Neural cell (in vitro differentiated cells): ENCODE results near the gene RMI1.

Source experiments
- CTCF ChIP-seq: fragments of 450-650 bp; IDR thresholded peaks from 2 replicates; pipeline ENCODE4 v1.5.1; 2014; ENCODE audit warnings: antibody characterized with exemption, mild to moderate bottlenecking, moderate library complexity; ENCODE audit not compliant: poor library complexity, severe bottlenecking
- EP300 ChIP-seq: fragments of 450-650 bp; conservative IDR thresholded peaks from 2 replicates; pipeline ENCODE4 v1.6.1; 2014; ENCODE audit warnings: antibody characterized with exemption, mild to moderate bottlenecking, moderate library complexity; ENCODE audit not compliant: poor library complexity, severe bottlenecking
- EZH2 ChIP-seq: fragments of 200-600, 300-800 bp; shearing (Covaris generic), sonication (generic); IDR thresholded peaks from 2 replicates; pipeline ENCODE4 v1.6.1; 2014; ENCODE audit warnings: antibody characterized with exemption, low read length, borderline replicate concordance, mild to moderate bottlenecking; ENCODE audit not compliant: insufficient read depth, poor library complexity, severe bottlenecking
- MXI1 ChIP-seq: fragments of 450-650 bp; conservative IDR thresholded peaks from 2 replicates; pipeline ENCODE4 v1.6.1; 2014; ENCODE audit warnings: antibody characterized with exemption, mild to moderate bottlenecking; ENCODE audit not compliant: poor library complexity, severe bottlenecking
- POLR2AphosphoS5 ChIP-seq: IDR thresholded peaks from 2 replicates; pipeline ENCODE4 v1.6.1; 2012
- RAD21 ChIP-seq: fragments of 450-650 bp; conservative IDR thresholded peaks from 2 replicates; pipeline ENCODE4 v1.6.1; 2014; ENCODE audit warnings: antibody characterized with exemption, mild to moderate bottlenecking, moderate library complexity
- REST ChIP-seq: IDR thresholded peaks from 2 replicates; pipeline ENCODE4 v1.6.1; 2012; ENCODE audit warnings: borderline replicate concordance
- SMC3 ChIP-seq: fragments of 450-650 bp; conservative IDR thresholded peaks from 2 replicates; pipeline ENCODE4 v1.6.1; 2014; ENCODE audit warnings: antibody characterized with exemption, mild to moderate bottlenecking, moderate library complexity; ENCODE audit not compliant: poor library complexity
- TAF1 ChIP-seq: IDR thresholded peaks from 2 replicates; pipeline ENCODE4 v1.6.1; 2012; ENCODE audit warnings: low read depth

GRCh38 chr9:83971485-83971884 lies 9.1 kb upstream of the RMI1 start:
- TF ChIP-seq EZH2 (no peak), CTCF (no peak), TAF1 (no peak), EP300 (no peak), REST (no peak), MXI1 (no peak), SMC3 (no peak), POLR2AphosphoS5 (no peak), RAD21 (no peak)
